ENCODE data around the gene F5.

Gene F5

GRCh38 chr1:169586395-169587255 is at the start of gene F5:
F5 (minus strand) TSS chr1:169586481; CDS start chr1:169586386, 95 bp downstream.
- peak; percentile 84 for DNase-seq (ENCODE audit: low read depth, low spot score)

GRCh38 chr1:169634877-169635276 is 48.6 kb upstream of the F5 start:
- no peak for DNase-seq (ENCODE audit: low read depth, low spot score)

- DNase-seq (ENCODE audit: low read depth, low spot score): no peak
Observed at GRCh38 chr1:169634145-169634544, 47.9 kb upstream of the F5 start.

- DNase-seq (ENCODE audit: low read depth, low spot score): no peak
Observed at GRCh38 chr1:169631249-169631648, 45.0 kb upstream of the F5 start.

- peak; percentile 61 for DNase-seq (ENCODE audit: low read depth, low spot score)
Observed at GRCh38 chr1:169630006-169630405, 43.7 kb upstream of the F5 start, which contains the start of gene SELP. SELP (minus strand) TSS chr1:169630124; CDS start chr1:169630074, 50 bp downstream.

GRCh38 chr1:169624912-169625311 is 38.6 kb upstream of the F5 start:
- DNase-seq (ENCODE audit: low read depth, low spot score): no peak

GRCh38 chr1:169624122-169624521 is 37.8 kb upstream of the F5 start:
- DNase-seq (ENCODE audit: low read depth, low spot score): peak; percentile 9

GRCh38 chr1:169623132-169623926 is 37.0 kb upstream of the F5 start:
- no peak for DNase-seq (ENCODE audit: low read depth, low spot score)

GRCh38 chr1:169620565-169620964 is 34.3 kb upstream of the F5 start:
- no peak for DNase-seq (ENCODE audit: low read depth, low spot score)

GRCh38 chr1:169618367-169618766 is 32.1 kb upstream of the F5 start:
- DNase-seq (ENCODE audit: low read depth, low spot score): no peak

- DNase-seq (ENCODE audit: low read depth, low spot score): no peak
Observed at GRCh38 chr1:169615803-169616202, 29.5 kb upstream of the F5 start.

- DNase-seq (ENCODE audit: low read depth, low spot score): no peak
Observed at GRCh38 chr1:169610858-169611257, 24.6 kb upstream of the F5 start.

- DNase-seq (ENCODE audit: low read depth, low spot score): peak; percentile 7
Observed at GRCh38 chr1:169610108-169610507, 23.8 kb upstream of the F5 start.

GRCh38 chr1:169608226-169608625 is 21.9 kb upstream of the F5 start:
- DNase-seq (ENCODE audit: low read depth, low spot score): no peak

GRCh38 chr1:169604781-169605560 is 18.7 kb upstream of the F5 start:
- no peak for DNase-seq (ENCODE audit: low read depth, low spot score)

- peak; percentile 57 for DNase-seq (ENCODE audit: low read depth, low spot score)
Observed at GRCh38 chr1:169601096-169601881, 15.0 kb upstream of the F5 start.

GRCh38 chr1:169595764-169596711 is 9.8 kb upstream of the F5 start:
- DNase-seq (ENCODE audit: low read depth, low spot score): peak; percentile 75

- no peak for DNase-seq (ENCODE audit: low read depth, low spot score)
Observed at GRCh38 chr1:169594391-169594790, 8.1 kb upstream of the F5 start.

GRCh38 chr1:169590932-169591331 is 4.7 kb upstream of the F5 start:
- no peak for DNase-seq (ENCODE audit: low read depth, low spot score)
